ENCODE results near the gene ZNF787.

- no peak for TF ChIP-seq POLR2A (IDR thresholded peaks at IDR 0.05)
- TF ChIP-seq CTCF (IDR thresholded peaks at IDR 0.05) = no peak
- no peak for TF ChIP-seq POLR2AphosphoS5 (IDR thresholded peaks at IDR 0.05)
These were observed 40.4 kb upstream of the ZNF787 start for GRCh38 chr19:56161534-56161933.
